ENCODE measurements around the gene FRS3.

DNA sequence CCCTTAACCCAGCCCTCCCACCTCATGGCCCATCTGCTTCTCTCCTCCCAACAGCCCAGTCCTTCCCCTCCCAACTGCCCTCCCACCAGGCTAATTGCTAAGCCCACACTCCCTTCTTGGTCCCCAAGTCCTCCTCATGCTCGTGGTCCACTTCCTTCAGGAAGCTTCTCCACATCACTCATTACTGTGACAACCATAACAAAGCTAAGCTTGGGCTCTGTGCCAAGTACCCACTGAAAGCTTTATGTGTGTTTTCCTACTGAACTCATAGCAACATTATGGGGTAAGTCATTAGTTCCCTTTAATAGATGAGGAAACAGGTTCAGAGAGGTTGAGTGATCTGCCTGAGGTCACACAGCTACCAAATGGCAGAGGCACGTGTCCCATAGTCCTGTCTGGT is 16.2 kb downstream of the FRS3 start:
- no peak for TF ChIP-seq CTCF (IDR thresholded peaks at IDR 0.05; ENCODE audit: poor library complexity)
- TF ChIP-seq EZH2 (IDR thresholded peaks at IDR 0.05; ENCODE audit: borderline replicate concordance), result no peak
- no peak for TF ChIP-seq EZH2phosphoT487 (IDR thresholded peaks at IDR 0.05; ENCODE audit: low read depth, severe bottlenecking, unreplicated experiment)

Measured in hepatocyte (in vitro differentiated cells).